HG02870 (cell line): ENCODE data around the gene B3GLCT.
"Not testable (repeated sequence)": the region's sequence is repeated elsewhere in the genome, so short reads cannot be mapped to it uniquely, and the experiment has no call there.

ENCODE experiments used
- ATAC-seq: cut with Tn5 transposase; IDR thresholded peaks from one replicate; pipeline ENCODE4 v1.9.1; 2021; ENCODE audit warnings: mild to moderate bottlenecking, moderate library complexity; ENCODE audit not compliant: unreplicated experiment

Gene B3GLCT

DNA sequence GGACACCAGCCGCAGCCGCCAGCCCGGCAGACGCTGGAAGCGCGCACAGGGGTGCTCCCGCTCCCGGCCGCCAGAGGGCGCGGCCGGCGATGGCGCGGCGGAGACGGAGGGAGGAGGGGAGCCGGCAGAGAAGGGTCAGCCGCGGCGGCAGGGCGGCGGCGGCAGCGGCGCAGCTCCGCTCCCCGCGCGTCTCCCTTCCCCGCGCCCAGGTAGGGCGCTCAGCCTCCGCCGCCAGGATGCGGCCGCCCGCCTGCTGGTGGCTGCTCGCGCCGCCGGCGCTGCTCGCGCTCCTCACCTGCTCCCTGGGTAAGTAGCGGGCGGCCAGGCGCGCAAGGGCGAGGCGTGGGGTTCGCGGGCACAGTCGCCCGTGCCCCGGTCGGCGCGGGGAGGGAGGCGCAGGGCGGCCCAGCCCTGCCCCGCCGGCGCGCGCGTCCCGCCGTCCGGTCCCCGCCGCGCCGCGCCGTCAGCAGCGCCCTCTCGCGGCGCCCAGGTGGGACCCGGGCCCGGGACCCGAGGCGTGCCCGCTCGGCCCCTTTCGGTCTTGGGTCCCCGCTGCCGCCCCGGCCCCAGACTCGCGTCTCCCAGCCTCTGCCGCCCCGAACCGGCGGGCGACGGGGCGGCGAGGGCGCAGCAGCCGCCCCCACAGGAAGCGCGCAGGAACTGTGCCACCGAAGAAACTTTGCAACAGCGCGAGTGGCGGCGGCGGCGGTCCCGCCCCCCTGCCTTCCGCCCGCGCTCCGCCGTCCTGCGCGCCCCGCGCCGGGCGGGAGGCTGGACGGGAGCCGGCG lies at the start of gene B3GLCT:
TSS of gene B3GLCT (plus strand) at position 127 of the 788 bp plus-strand sequence. CDS start at position 237, 110 bp downstream.
- peak; percentile 84 for ATAC-seq

DNA sequence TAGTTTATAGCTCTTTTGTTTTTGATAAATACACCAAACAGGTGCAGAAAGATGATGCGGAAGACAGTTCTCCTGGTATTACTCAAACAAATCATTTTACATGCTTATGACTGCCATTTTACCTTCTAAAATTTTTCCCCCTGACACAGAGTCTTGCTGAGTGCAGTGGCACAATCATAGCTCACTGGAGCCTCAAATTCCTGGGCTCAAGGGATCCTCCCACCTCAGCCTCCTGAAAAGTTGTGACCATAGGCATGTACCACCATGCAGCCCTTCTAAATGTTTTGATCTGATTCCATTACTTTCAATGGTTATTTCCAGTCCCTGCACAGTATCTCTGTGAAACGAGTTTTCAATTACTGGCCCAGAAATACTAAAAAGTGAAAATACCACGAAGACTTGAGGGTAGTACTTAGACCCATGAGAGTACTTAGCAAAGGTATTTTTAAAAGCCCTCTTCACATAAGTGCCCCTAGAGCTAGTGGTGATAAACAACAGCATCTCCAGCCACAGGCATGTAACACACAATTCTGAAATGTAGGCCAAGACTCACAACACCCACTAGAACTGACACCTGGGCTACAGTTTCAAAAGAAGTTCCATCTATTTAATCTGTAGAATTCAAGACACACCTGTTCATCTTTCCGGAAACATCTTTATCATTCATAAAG lies 49.3 kb upstream of the B3GLCT start:
- ATAC-seq = no peak

DNA sequence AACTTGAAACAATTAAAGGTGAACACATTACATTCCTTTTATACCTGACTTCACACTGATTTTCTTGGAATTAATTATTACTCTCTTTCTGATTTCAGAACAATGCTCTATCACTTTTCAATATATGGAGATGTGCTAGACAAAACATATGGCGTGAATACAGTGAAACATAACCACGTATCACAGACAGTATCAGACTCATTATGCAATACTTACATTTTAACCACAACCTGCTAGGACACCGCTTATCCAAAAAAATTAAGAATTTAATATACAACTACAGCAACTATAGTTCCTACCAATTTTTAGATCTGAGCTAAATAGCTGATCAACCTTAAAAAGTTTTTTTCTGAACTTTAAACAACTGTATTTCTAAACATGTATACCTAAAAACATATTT lies 47.9 kb upstream of the B3GLCT start:
- no peak for ATAC-seq

DNA sequence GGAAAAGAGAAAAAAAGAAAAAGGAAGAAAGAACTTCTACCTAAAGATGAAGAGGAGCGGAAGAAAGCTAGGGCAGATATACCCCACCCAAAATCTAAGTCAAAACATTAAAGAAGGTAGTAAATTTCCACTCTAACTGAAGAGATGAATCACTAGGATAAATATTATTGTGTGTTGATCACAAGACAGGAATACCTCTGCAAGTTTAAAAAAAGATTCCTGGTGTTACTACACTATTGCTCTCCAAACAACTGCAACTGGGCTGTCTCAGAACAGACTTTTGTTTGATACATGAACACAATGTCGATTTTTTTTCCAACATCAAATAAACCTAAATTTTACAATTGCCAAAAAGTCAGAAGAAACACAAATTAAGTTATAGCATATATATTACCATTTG lies 44.8 kb upstream of the B3GLCT start:
- ATAC-seq = no peak

DNA sequence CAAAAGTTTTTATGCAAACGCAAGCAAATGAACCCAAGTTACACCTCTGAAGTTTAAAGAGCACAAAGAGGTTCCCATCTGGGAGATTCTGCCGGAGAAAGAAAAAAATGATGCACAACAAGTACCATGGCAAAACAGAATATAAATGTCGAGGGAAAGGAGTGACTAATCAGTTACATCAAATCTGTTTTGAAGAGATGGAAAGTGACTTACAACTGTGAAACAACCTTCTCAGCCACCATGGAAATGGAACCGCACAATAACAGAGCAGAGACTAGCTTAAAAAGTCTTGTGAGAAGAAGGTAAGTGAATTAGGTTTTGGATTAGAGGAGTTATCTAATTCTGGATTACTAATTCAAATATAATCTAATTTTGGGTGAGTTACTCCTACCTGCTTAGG lies 40.5 kb upstream of the B3GLCT start:
- no peak for ATAC-seq

DNA sequence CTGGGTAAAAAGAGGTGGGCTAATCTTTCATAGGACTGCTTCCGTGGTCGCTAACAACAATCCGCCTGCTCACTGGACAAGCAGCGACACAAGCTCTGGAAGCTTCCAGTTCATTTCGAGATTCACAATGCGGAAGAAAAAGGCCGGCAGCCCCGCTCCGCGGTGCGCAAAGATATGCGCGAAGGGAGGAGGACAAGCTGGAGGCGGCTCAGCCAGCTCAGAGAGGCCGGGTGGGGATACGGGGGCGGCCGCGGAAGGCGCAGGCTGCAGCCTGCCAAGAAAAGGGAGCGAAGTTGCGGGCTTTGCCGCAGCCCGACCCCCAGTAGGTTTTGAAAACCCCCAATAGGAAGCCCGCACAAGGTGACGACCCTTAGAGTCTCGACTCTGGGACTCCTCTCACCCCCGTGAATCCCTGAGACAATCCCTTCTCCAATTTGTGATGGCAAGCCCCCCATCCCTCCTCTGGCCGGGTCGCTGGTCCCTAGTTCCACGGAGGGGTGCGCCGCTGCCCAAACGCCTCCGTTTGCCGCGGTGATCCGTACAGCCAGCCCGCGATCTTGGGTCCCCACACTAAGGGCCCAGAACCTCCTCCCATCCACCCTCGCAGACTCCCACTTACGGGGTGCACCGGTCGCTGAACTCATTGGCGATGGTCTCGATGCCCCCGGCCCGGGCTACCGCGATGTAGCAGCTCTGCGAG lies 38.8 kb upstream of the B3GLCT start:
- ATAC-seq = peak; percentile 17

DNA sequence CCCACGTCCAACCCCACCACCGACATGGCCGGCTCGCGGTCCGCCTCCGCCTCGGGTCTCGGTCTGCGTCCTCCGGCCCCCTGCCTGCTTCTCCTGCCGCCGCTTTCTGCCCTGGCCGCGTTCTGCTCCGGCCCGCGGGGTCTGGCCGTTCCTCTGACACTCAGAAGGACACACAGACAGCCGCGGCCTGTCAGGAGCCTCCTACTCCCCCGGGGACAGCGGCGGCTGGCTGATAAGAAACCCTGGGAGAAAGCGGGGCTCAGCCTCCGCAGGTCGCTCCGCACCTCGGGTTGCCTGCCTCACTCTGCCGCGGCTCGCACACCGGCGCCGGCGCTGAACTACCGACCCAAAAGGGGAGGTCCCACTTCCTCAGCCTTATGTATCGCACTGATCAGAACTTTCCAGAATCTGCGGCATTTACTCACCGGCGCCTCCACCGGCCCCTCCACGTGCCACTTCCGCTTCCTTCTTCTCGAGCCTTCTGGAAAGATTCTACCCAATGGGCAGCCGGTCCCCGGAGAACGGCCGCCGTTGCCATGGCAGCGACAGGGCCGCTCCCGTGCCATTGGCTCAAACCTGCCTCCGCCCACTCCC lies 38.1 kb upstream of the B3GLCT start, which contains the start of gene HSPH1:
TSS of gene HSPH1 (minus strand) at position 348 of the 594 bp plus-strand sequence. CDS start at position 26, 322 bp downstream.
- peak; percentile 78 for ATAC-seq

DNA sequence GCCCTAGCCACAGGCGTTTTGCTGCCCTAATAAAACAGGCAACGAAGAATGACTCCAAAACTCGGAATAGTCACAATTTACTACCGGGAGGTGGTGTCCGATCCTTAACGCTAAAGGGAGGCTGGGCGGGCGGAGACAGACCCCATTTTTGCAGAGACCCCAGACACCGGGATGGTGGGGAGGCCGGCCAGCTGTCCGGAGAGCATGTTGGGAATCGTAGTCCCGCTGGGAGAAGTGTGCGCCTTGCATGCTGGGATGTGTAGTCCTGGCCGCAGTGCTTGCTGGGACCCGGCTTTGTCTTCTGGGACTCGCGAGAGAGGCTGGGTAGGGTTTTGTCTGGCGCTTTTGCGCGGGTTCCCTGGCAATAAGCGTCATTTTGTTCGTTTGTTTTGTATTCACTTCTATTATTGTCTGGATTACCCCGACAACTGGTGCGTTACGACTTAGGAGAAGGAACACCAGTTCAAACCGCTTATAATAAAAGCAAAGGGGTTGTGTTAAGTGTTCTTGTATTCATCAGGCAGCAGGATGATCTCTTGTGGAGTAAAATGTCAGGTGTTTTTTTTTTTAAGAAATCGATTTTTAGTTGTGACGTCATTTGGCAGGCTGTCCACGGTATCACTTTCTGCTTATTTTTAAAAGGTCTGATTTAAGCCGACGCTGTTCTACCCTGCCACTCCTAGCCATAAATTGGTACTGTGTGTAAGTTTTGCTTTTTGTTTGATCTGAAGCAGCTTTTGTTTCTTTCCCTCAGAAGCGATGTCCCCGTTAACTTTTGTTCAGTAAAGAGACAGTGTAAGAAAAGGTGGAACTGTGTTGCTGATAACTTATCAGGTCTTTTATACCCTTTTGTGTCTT lies 37.4 kb upstream of the B3GLCT start:
- ATAC-seq = peak; percentile 82

DNA sequence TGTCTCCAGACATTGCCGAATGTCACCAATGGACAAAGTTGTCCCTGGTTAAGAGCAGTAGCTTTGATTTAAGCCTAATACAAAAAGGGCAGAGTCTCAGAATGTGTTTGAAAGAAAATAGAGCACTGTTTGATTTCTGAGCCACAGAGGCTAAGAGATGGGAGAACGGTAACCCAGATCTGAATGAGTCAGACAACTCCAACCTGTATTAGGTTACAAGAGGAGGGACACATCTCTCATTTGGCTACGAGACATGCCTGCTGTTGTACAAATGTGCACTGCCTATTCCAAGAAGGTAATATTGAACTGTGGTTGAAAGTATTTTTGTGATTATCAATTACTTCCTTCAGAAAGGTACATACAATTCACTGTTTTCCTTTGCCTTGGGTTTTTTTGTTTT lies 33.2 kb upstream of the B3GLCT start:
- ATAC-seq = no peak

DNA sequence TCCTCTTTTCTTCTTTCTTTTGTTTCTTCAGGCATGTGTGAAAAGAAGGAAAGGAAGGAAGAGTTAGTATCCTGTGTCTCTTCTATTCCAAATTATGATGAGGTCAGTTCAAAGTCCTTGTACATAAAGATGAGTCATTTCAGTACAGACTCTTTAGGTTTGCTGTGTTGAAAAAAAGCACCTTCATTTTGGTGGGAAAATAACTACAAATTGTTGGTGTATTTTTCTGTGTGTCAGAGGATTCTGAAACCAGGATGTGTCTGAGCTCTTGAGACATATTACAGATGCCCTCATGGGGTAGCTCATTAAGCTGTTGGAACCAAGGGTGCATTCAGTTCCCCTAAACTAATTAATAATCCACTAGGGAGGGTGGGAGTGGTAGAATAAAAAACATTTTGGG lies 32.3 kb upstream of the B3GLCT start:
- ATAC-seq = peak; percentile 36

DNA sequence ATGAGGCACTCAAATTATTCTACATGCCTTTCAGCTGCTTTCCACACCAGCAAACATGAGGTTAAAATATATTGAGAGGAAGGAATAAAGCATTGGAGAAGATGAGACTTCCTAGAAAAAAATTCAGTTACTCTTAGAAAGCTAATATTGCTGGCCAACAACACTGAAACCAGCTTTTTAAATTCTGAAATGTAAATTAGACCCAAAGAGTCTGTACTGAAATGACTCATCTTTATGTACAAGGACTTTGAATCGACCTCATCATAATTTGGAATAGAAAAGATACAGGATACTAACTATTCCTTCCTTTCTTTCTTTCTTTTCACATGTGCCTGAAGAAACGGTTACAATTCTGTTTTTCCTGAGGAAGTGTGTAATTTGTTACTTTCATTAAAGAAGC lies 31.6 kb upstream of the B3GLCT start:
- peak; percentile 65 for ATAC-seq

DNA sequence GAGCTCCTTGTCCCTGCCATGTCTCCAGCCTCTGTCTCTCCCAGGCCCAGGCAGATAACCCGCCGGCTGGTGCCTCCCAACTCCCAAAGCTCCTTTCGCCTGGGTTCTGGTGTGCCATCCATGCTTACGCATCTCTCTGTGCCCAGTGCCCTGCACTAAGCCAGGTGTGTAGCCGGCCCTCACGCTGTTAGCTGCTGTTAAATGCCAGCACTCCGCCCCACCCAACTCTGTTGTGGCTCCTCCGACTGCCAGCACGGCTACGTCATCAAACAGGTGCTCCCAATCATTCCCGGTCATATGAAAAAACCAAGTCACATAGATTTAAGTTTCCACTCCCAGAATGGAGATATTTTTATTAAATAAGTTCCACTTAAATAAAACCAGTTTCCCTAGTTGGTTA lies 31.0 kb upstream of the B3GLCT start:
- ATAC-seq = no peak

DNA sequence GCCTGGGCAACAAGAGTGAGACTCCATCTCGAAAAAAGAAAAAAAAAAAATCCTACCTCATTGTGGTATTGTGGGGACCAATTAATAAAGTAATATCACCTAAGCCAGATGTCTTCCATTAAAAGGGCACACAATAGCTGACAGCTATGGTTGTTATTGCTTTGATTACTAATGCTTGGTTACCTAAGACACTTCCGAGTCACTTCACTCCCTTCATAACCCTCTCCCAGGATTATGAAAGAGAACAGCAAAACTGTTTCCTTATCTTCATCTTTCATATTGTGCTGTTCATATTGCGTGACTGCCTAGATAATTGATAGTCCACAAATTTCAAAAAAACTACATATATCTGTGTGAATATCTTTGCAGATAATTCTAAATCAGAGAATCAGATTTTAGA lies 27.8 kb upstream of the B3GLCT start:
- no peak for ATAC-seq

DNA sequence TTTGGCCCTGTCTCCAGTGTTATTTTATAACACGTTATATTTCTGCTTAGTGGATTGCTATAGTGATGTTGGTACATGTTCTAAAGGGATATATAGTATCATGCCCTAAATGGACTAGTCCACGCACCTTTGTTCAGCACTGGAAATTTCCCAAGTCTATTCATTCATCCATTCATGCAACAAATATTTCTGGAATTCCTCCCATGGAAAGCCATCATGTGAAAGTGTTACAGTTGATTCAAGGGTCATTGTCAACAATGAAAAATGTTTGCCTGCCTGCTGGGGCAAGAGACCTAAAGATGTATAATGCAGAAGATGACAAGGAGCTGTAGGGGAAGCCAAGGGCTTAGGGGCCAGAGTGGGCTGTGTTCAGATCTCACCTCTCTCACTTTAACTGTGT lies 27.2 kb upstream of the B3GLCT start:
- ATAC-seq = no peak

DNA sequence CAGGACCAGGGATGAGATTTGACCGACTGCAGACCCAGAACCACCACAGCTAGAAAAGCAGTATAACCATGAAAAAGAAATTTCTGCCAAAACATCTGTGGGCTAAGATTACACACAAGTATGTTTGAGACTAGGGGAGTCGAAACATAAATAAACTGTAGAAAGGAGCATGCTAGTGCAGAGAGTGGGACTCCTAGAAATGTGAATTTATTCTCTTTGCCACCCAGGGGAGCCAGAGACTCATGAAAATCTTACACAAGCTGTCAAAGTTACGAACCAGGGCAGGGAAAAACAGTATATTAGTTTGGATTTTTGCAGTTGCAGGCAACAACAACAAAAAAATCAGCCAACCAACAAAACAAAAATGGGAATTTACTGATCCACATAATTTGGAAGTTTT lies 25.8 kb upstream of the B3GLCT start:
- ATAC-seq = no peak

DNA sequence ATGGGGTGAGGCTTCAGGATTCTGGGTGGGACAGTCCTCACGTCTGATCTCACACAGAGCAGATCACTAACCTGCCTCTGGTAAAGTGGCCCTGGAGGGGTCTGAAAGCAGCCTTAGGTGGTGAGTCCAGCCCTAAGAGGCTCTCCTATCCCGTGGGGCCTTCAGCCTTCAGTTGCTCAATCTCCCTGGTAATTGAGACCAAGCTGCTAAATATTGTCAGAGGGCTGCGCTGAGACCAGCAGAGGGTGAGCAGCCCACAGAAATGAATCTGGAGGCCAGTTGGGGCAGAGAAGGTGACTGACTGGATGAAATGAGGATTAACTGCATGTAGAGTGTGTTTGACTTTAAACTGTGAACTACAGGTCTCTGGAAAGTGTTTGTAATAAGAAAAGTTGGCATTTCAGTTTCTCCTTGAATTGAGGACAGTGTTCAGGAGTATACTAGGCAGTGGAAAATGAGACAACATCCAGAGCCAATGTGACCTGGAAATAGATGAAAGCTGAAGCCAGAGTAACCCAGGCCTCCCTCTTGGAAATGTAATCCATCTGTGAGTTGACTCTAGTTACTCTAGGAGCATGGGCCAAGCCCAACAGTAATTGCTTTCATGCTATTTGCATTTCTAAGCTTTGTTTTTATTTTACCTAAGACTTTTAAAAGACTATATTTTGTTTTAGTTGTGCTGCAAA lies 23.8 kb upstream of the B3GLCT start:
- no peak for ATAC-seq

DNA sequence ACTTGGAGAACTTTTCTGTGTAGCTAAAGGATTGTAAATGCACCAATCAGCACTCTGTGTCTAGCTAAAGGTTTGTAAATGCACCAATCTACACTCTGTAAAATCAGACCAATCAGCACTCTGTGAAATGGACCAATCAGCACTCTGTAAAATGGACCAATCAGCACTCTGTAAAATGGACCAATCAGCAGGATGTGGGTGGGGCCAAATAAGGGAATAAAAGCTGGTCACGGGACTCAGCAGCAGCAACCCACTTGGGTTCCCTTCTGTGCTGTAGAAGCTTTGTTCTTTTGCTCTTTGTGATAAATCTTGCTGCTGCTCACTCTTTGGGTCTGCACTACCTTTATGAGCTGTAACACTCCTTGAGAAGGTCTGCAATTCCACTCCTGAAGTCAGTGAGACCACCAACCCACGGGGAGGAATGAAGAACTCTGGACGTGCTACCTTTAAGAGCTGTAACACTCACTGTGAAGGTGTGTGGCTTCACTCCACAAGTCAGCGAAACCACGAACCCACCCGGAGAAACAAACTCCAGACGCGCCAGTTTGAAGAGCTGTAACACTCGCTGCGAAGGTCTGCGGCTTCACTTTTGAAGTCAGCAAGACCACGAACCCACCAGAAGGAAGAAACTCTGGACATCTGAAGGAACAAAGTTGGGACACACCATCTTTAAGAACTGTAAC lies 21.8 kb upstream of the B3GLCT start:
- not testable (repeated sequence) for ATAC-seq

DNA sequence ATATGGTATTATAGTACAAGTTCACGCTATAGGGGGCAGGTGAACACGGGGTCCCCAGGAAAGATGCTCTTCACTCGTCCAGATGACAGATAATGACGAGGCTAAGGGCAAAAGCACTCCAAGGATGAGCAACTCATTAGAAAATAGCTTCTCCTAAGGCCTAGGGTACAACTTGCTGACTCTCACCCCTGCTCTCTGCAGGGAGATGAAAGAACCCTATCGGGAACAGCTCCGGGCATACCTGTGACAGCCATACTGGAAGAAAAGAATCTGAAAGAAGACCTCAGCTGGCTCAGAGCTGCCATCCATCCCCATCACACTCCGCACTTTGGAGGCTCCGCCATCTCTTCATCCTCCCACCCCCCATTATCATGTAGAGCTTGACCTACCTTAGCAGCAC lies 20.5 kb upstream of the B3GLCT start:
- no peak for ATAC-seq

DNA sequence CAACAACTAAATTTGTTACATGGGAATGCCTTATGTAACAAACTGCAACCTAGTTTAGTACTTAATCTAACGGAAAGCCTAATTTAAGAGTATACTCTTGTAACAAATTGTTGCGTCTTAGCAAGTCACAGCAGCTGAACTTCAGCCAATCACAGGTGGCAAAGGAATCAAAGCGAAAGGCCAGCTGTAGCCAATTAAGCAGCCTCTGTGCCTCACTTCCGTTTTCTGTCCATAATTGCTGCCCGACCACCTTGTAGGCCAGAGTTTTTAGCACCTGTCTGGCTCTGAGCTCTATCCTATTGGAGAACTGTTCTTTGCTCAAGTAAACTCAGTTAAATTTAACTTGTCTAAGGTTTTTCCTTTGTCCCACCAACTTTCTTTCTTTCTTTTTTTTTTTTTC lies 20.0 kb upstream of the B3GLCT start:
- no peak for ATAC-seq
